ENCODE results near the gene ANXA9. TPM values are rescaled to one million over a fixed set of nuclear protein-coding genes. Genes with fewer than 3 reads are reported as not detected.

Gene ANXA9, protein sequence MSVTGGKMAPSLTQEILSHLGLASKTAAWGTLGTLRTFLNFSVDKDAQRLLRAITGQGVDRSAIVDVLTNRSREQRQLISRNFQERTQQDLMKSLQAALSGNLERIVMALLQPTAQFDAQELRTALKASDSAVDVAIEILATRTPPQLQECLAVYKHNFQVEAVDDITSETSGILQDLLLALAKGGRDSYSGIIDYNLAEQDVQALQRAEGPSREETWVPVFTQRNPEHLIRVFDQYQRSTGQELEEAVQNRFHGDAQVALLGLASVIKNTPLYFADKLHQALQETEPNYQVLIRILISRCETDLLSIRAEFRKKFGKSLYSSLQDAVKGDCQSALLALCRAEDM
- total RNA-seq: not detected in 2 replicates

DNA sequence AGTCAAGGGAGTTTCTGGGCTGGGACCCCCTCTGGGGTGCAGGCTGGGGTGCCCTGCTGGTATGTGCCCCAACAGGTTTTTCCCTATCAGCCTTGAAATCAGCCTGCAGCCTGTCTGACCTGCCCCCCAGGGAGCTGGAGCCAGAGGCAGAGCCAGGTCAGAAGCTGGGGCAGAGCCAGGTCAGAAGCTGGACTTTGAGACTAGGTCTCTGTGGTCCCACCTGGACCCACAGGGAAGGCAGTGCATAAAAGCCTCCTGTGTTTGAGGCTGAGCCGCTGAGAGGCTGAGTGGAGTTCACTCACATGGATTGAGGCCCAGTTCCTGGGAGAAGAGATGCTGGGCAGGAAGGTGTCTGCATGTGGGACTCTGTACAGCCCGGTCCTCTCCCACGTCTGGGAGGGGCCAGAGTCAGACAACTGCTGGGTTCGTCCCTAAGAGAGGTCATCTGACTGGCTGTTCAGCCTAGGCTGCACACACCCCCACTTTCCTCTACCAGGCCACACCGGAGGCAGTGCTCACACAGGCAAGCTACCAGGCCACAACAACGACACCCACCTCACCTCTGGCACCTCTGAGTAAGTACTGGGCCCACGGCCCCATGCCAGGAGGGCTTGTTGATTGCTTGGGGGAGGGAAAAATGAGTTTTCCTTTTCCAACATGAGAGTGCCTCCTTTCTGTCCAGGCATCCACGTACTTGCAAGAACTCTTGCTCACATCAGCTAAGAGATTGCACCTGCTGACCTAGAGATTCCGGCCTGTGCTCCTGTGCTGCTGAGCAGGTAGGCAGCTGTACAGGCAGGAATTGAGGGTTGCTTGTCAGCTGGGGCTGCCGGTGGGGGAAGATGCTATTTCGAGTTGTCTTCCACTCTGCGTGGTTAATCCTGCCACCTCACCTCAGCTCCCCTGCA, at the start of gene ANXA9:
Gene ANXA9, plus strand, starts transcription at position 488 of the 908 bp plus-strand sequence. CDS start 814 bp downstream, outside the sequence.
- H3K36me3 Mint-ChIP-seq (ENCODE audit: low read depth): no peaks in the 10 kb centered on the region
- no peaks in the 10 kb centered on the region for H3K27me3 Mint-ChIP-seq
- no peaks in the 10 kb centered on the region for H3K9me3 Mint-ChIP-seq
- no peak within 1 kb of the TSS for H3K27ac Mint-ChIP-seq
- DNase-seq (no peak), ATAC-seq (ENCODE audit: low read depth) (no peak)
- CTCF ChIA-PET: interaction anchor here (1.1 to 1.7 kb wide), 3 partner anchors 12 to 14 kb away, joined by 3 to 5 read pairs (median 5); no protein-coding TSS in a partner anchor
- H3K4me3 Mint-ChIP-seq: no peak within 1 kb of the TSS
- POLR2A ChIA-PET: no interaction called here
- TF ChIP-seq, protein P1, sequence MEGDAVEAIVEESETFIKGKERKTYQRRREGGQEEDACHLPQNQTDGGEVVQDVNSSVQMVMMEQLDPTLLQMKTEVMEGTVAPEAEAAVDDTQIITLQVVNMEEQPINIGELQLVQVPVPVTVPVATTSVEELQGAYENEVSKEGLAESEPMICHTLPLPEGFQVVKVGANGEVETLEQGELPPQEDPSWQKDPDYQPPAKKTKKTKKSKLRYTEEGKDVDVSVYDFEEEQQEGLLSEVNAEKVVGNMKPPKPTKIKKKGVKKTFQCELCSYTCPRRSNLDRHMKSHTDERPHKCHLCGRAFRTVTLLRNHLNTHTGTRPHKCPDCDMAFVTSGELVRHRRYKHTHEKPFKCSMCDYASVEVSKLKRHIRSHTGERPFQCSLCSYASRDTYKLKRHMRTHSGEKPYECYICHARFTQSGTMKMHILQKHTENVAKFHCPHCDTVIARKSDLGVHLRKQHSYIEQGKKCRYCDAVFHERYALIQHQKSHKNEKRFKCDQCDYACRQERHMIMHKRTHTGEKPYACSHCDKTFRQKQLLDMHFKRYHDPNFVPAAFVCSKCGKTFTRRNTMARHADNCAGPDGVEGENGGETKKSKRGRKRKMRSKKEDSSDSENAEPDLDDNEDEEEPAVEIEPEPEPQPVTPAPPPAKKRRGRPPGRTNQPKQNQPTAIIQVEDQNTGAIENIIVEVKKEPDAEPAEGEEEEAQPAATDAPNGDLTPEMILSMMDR (IDR thresholded peaks at IDR 0.05): no peak
- H3K4me1 Mint-ChIP-seq: peaks cover 20% of the 10 kb centered on the region
- intact Hi-C loops (cut with micrococcal nuclease): no loop called here

DNA sequence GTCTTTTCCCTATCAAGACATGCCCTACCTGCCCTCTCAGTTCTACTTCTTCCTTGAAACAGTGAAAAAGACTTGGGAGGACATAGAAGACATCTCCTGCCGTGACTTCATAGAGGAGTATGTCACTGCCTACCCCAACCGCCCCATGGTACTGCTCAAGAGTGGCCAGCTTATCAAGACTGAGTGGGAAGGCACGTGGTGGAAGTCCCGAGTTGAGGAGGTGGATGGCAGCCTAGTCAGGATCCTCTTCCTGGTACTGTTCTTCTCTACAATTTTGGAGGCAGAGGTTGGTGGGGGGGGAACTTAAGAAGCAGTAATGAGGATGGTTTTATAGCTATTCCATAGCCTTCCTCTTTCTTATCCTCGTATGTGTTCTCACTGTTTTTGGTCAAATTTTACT, 37.2 kb upstream of the ANXA9 start:
- H3K27me3 Mint-ChIP-seq: no peaks in the 10 kb centered on the region
- CTCF ChIA-PET: no interaction called here
- intact Hi-C loops (cut with micrococcal nuclease): no loop called here
- POLR2A ChIA-PET: no interaction called here
- H3K27ac Mint-ChIP-seq: no peak overlapping the region
- ATAC-seq (ENCODE audit: low read depth) (no peak), DNase-seq (no peak)
- no peaks in the 10 kb centered on the region for H3K9me3 Mint-ChIP-seq
- no peak overlapping the region for H3K4me3 Mint-ChIP-seq
- TF ChIP-seq, protein P1 (IDR thresholded peaks at IDR 0.05): no peak
- peaks cover 86% of the 10 kb centered on the region for H3K36me3 Mint-ChIP-seq (ENCODE audit: low read depth)
- no peaks in the 10 kb centered on the region for H3K4me1 Mint-ChIP-seq

DNA sequence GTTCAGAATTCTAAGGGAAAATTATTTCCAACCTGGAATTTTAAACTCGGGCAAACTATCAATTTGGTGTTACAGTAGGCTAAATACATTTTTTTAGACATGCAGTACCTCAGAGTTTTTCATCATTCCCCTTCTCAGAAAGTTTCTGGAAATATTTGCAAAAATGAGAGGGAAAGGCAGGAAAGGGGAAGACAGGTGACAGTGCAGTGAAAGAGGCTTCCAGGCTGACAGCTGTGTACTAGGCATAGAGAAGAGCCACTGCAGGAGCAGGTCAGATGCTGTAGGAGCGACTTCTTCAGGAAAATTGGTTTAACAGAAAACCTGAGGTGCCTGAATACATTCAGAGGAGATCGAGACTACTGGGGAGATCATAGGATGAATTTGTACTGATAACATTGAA, 27.4 kb upstream of the ANXA9 start:
- no peak overlapping the region for H3K27ac Mint-ChIP-seq
- H3K9me3 Mint-ChIP-seq: no peaks in the 10 kb centered on the region
- CTCF ChIA-PET: no interaction called here
- no peak overlapping the region for H3K4me3 Mint-ChIP-seq
- no peaks in the 10 kb centered on the region for H3K4me1 Mint-ChIP-seq
- no peak for DNase-seq
- TF ChIP-seq, protein P1 (IDR thresholded peaks at IDR 0.05): no peak
- no peak for ATAC-seq (ENCODE audit: low read depth)
- peaks cover 83% of the 10 kb centered on the region for H3K36me3 Mint-ChIP-seq (ENCODE audit: low read depth)
- POLR2A ChIA-PET: interaction anchor here (0.6 kb wide), 1 partner anchor 19 kb away, joined by 3 read pairs; no protein-coding TSS in a partner anchor
- intact Hi-C loops (cut with micrococcal nuclease): no loop called here
- no peaks in the 10 kb centered on the region for H3K27me3 Mint-ChIP-seq

DNA sequence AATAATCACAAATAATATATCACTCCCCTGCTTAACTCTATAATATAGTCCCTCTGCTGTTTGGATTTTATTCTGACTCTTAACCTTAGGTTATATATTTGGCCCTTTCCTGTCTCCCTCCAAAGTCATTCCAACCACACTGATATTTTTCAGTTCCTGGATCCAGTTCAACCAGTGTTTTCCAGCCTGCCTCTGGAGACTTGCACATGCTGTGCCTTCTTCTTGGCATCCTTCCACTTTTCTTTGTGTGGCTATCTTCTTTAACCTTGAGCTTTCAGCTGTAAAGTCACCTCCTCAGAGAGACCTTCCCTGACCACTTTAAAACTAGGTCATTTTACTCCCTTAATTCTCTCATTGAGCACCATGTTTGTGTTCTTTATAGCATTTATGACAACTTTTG, 26.8 kb upstream of the ANXA9 start:
- H3K36me3 Mint-ChIP-seq (ENCODE audit: low read depth): peaks cover 82% of the 10 kb centered on the region
- CTCF ChIA-PET: interaction anchor here (0.7 kb wide), 1 partner anchor 53 kb away, joined by 3 read pairs; no protein-coding TSS in a partner anchor
- ATAC-seq (ENCODE audit: low read depth): no peak

More for the DNA sequence above, 26.8 kb upstream of the ANXA9 start:
- intact Hi-C loops (cut with micrococcal nuclease): no loop called here
- no peaks in the 10 kb centered on the region for H3K9me3 Mint-ChIP-seq
- H3K4me3 Mint-ChIP-seq: no peak overlapping the region
- H3K27me3 Mint-ChIP-seq: no peaks in the 10 kb centered on the region
- no peaks in the 10 kb centered on the region for H3K4me1 Mint-ChIP-seq
- TF ChIP-seq, protein P1 (IDR thresholded peaks at IDR 0.05): no peak
- H3K27ac Mint-ChIP-seq: peak overlapping the region; percentile 6
- no peak for DNase-seq
- POLR2A ChIA-PET: no interaction called here
